Natural killer cell (primary cell): ENCODE measurements around the gene CTNS. TPM values are rescaled to one million over a fixed set of nuclear protein-coding genes. Genes with fewer than 3 reads are reported as not detected.

Source experiments
- ATAC-seq, 3 donors: fragments of 150-1000 bp in 2 of 3; fragments of 200-7000 bp in 1 of 3; cut with Tn5 transposase; 1 replicate in 1 of 3; 2 replicates in 2 of 3; pipeline ENCODE4 v1.10.0; 2021; ENCODE audit warnings: mild to moderate bottlenecking in 2 of 3, moderate library complexity in 2 of 3
- DNase-seq, 2 donors: peaks; one replicate each; pipeline versions ENCODE4 v3.0.0 to v3.0.0-alpha.2; 2013 to 2021; ENCODE audit warnings: mixed read lengths in 1 of 2
- H3K27ac ChIP-seq: one replicate; pipeline ENCODE4 v1.5.1; 2013; ENCODE audit warnings: mild to moderate bottlenecking, low read length
- H3K27me3 ChIP-seq: one replicate; pipeline ENCODE4 v1.6.1; 2013; ENCODE audit warnings: low read length; ENCODE audit not compliant: control insufficient read depth, insufficient read depth
- H3K36me3 ChIP-seq: one replicate; pipeline ENCODE4 v1.6.1; 2013; ENCODE audit warnings: low read length; ENCODE audit not compliant: control insufficient read depth, insufficient read depth
- H3K4me1 ChIP-seq: one replicate; pipeline ENCODE4 v1.6.1; 2013; ENCODE audit warnings: low read length; ENCODE audit not compliant: control insufficient read depth, insufficient read depth
- H3K4me3 ChIP-seq: one replicate; pipeline ENCODE4 v1.5.1; 2013; ENCODE audit warnings: low read length
- H3K9me3 ChIP-seq: one replicate; pipeline ENCODE4 v1.6.1; 2013; ENCODE audit warnings: low read length; ENCODE audit not compliant: control insufficient read depth, insufficient read depth
- H3K27ac Mint-ChIP-seq, 2 donors: one replicate each; pipeline ENCODE4 v1.8.0; 2022; ENCODE audit warnings: mild to moderate bottlenecking in 2 of 2, mixed read lengths in 2 of 2, moderate library complexity in 1 of 2
- H3K27me3 Mint-ChIP-seq, 2 donors: one replicate each; pipeline ENCODE4 v1.8.0; 2022; ENCODE audit warnings: low read depth in 2 of 2, mixed read lengths in 2 of 2
- H3K36me3 Mint-ChIP-seq: one replicate; pipeline ENCODE4 v1.8.0; 2022; ENCODE audit warnings: mixed read lengths
- H3K4me1 Mint-ChIP-seq, 2 donors: one replicate each; pipeline ENCODE4 v1.8.0; 2022; ENCODE audit warnings: mixed read lengths in 2 of 2
- H3K4me3 Mint-ChIP-seq: one replicate; pipeline ENCODE4 v1.8.0; 2022; ENCODE audit warnings: mild to moderate bottlenecking, moderate library complexity, mixed read lengths
- H3K9me3 Mint-ChIP-seq, 2 donors: one replicate each; pipeline ENCODE4 v1.8.0; 2022; ENCODE audit warnings: mixed read lengths in 2 of 2
- CTCF ChIP-seq: fragments of 200-600 bp; IDR thresholded peaks from one replicate; pipeline ENCODE4 v1.8.0; 2022; ENCODE audit warnings: antibody characterized with exemption
- WGBS: methylation state at CpG from one replicate; pipeline ENCODE4 v1.1.7; 2013; ENCODE audit warnings: missing lambda C conversion rate; ENCODE audit not compliant: insufficient coverage; 5-methylcytosine and 5-hydroxymethylcytosine counted together
- intact Hi-C: fragments of 100-400 bp; cut with micrococcal nuclease; formaldehyde crosslinking; loops from one replicate; pipeline ENCODE4 v1.14.2; 2022
- total RNA-seq, 4 donors: library from RNA; stranded (reverse); fragments of 120-200 nt in 1 of 4; gene quantifications; one replicate each; pipeline versions ENCODE4 v1.2.3 to v1.2.4, GENCODE V29; 2013 to 2022

CTNS gene
- total RNA-seq, 3 donors from 2014 or later (not counting 1 experiment from before 2014, with no cell fraction given): 7.6 to 24.2 (median 9.6) TPM

- Histone ChIP-seq H3K4me3 (no peak overlapping the region), H3K9me3 (no peaks in the 10 kb centered on the region), H3K27ac (no peak overlapping the region), H3K4me1 (peaks cover 10% of the 10 kb centered on the region), H3K36me3 (peaks cover 13% of the 10 kb centered on the region), H3K27me3 (no peaks in the 10 kb centered on the region)
- intact Hi-C loops: loop anchor here (10.0 kb wide), 1 partner anchor 586 kb away; no protein-coding TSS in a partner anchor
- Mint-ChIP-seq H3K36me3 (no peaks in the 10 kb centered on the region), H3K9me3 (no peaks in the 10 kb centered on the region), H3K27me3 (no peaks in the 10 kb centered on the region), H3K4me1 (peaks cover 5 to 23% of the 10 kb centered on the region in 2 donors), H3K27ac (no peak overlapping the region), H3K4me3 (no peak overlapping the region)
- DNase-seq (no peak), ATAC-seq (no peak)
- WGBS: 95% methylated on average over 10 of the region's 10 CpGs
- TF ChIP-seq CTCF: no peak
Measured at GRCh38 chr17:3630781-3631180, 5.8 kb upstream of the CTNS start.

- ATAC-seq: no peak
- TF ChIP-seq CTCF: no peak
- intact Hi-C loops: loop anchor here (10.0 kb wide), 1 partner anchor 587 kb away; no protein-coding TSS in a partner anchor
Measured at GRCh38 chr17:3632287-3632686, 4.3 kb upstream of the CTNS start.

GRCh38 chr17:3635474-3636153 is 946 bp upstream of the CTNS start:
- H3K4me1 ChIP-seq: peaks cover 19% of the 10 kb centered on the region
- ATAC-seq (no peak), DNase-seq (no peak)
- Mint-ChIP-seq H3K9me3 (no peaks in the 10 kb centered on the region), H3K4me1 (peaks cover 15 to 34% of the 10 kb centered on the region in 2 donors), H3K27me3 (no peaks in the 10 kb centered on the region), H3K27ac (peak overlapping the region; percentile 95 to 97), H3K36me3 (no peaks in the 10 kb centered on the region), H3K4me3 (peak overlapping the region; percentile 97)
- no peaks in the 10 kb centered on the region for H3K9me3 ChIP-seq
- no peak overlapping the region for H3K27ac ChIP-seq
- 23% methylated on average over 38 of the region's 38 CpGs for WGBS
- intact Hi-C loops: loop anchor here (1.0 to 10.0 kb wide), 2 partner anchors 33 to 591 kb away; partner anchors contain the start of genes EMC6 and TAX1BP3
- no peak for TF ChIP-seq CTCF
- H3K27me3 ChIP-seq: no peaks in the 10 kb centered on the region
- no peaks in the 10 kb centered on the region for H3K36me3 ChIP-seq
- peak overlapping the region; percentile 100 for H3K4me3 ChIP-seq

More at GRCh38 chr17:3632287-3632686, 4.3 kb upstream of the CTNS start:
- no peak overlapping the region for H3K27ac ChIP-seq
- H3K4me3 Mint-ChIP-seq: no peak overlapping the region
- peaks cover 17% of the 10 kb centered on the region for H3K4me1 ChIP-seq
- H3K27me3 ChIP-seq: no peaks in the 10 kb centered on the region
- peaks cover 9 to 27% of the 10 kb centered on the region in 2 donors for H3K4me1 Mint-ChIP-seq
- H3K27ac Mint-ChIP-seq: no peak overlapping the region
- no peak for DNase-seq
- H3K9me3 ChIP-seq: no peaks in the 10 kb centered on the region
- H3K4me3 ChIP-seq: no peak overlapping the region
- H3K36me3 ChIP-seq: peaks cover 9% of the 10 kb centered on the region
- 99% methylated on average over 7 of the region's 7 CpGs for WGBS
- no peaks in the 10 kb centered on the region for H3K36me3 Mint-ChIP-seq
- no peaks in the 10 kb centered on the region for H3K9me3 Mint-ChIP-seq
- H3K27me3 Mint-ChIP-seq: no peaks in the 10 kb centered on the region
